KMS-11 (cell line): ENCODE measurements around the gene HMGN1.

ENCODE experiments used
- H2AFZ ChIP-seq: fragments of 200-600 bp; sonication (generic); 2 replicates; pipeline ENCODE4 v1.6.1; 2016; ENCODE audit warnings: antibody characterized with exemption, mixed run types, low read depth
- H3K27ac ChIP-seq: fragments of 200-600 bp; sonication (generic); 2 replicates; pipeline ENCODE4 v1.6.1; 2016; ENCODE audit warnings: mild to moderate bottlenecking, mixed run types
- H3K27me3 ChIP-seq: fragments of 200-600 bp; sonication (generic); 2 replicates; pipeline ENCODE4 v1.6.1; 2017; ENCODE audit warnings: mild to moderate bottlenecking, low read depth, mixed run types, moderate library complexity; ENCODE audit not compliant: insufficient read depth
- H3K36me3 ChIP-seq: fragments of 200-600 bp; sonication (generic); 2 replicates; pipeline ENCODE4 v1.6.1; 2017; ENCODE audit warnings: mild to moderate bottlenecking, mixed run types; ENCODE audit not compliant: insufficient read depth
- H3K4me1 ChIP-seq: fragments of 200-600 bp; sonication (generic); 2 replicates; pipeline ENCODE4 v1.6.1; 2016; ENCODE audit warnings: mild to moderate bottlenecking, low read depth, mixed run types; ENCODE audit not compliant: poor library complexity, severe bottlenecking
- H3K4me2 ChIP-seq: fragments of 200-600 bp; sonication (generic); 2 replicates; pipeline ENCODE4 v1.7.0; 2016; ENCODE audit warnings: mild to moderate bottlenecking, mixed run types
- H3K4me3 ChIP-seq: fragments of 200-600 bp; sonication (generic); IDR thresholded peaks from 2 replicates; pipeline ENCODE4 v1.6.1; 2017; ENCODE audit warnings: low read depth, low read length, mixed read lengths; ENCODE audit not compliant: insufficient read depth
- H3K79me2 ChIP-seq: fragments of 200-600 bp; sonication (generic); 2 replicates; pipeline ENCODE4 v1.6.1; 2016; ENCODE audit warnings: low read depth, mixed run types; ENCODE audit not compliant: insufficient read depth
- H3K9ac ChIP-seq: fragments of 200-600 bp; sonication (generic); 2 replicates; pipeline ENCODE4 v1.6.1; 2016; ENCODE audit warnings: mild to moderate bottlenecking, mixed run types
- H4K20me1 ChIP-seq: fragments of 200-600 bp; sonication (generic); 2 replicates; pipeline ENCODE4 v1.6.1; 2016; ENCODE audit warnings: mild to moderate bottlenecking, mixed run types; ENCODE audit not compliant: insufficient read depth
- TF ChIP-seq, protein P1 (sequence below): fragments of 200-600 bp; sonication (generic); conservative IDR thresholded peaks from 2 replicates; pipeline ENCODE4 v1.6.1; 2017; ENCODE audit warnings: low read depth, mild to moderate bottlenecking, antibody characterized with exemption, low read length, moderate library complexity, mixed read lengths

HMGN1 gene, protein sequence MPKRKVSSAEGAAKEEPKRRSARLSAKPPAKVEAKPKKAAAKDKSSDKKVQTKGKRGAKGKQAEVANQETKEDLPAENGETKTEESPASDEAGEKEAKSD

DNA sequence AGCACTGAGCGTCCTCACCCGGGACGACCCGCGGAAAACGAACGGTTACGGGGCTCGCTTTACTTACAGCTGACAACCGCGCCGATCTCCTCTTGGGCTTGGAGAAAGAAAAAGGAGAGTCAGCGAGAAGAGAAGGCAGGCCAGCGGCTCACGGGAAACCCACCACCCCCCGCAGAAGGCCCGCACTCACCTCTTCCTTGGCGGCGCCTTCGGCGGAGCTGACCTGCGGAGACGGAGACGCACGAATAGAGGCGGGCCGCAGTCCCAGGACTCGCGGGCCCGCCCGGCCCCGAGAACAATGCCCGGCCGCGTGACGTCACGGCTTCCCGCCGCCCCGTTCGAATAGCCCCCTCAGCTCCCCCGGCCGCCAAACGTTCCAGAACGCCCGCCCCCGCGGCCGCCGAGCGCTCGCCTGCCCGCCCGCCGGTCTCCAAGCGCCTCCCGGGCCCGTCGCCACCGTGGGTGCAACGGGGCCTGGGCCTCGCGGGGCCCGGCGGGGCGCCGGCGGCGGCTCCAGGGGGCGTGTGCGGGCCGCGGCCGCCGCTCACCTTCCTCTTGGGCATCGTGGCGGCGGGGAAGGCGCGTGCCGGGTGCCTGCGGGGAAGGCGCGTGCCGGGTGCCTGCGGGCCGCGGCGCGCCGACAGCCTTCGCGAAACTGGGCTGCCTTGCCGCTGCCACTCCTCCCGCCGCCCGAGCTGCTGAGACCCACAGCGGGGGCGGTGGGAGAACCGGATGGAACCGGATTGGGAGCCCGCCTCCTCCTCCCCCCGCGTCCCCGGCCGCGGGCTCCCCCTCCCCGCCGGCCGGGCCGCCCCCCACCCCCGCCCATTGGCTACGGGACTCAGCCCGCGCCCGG, at the start of gene HMGN1:
Gene HMGN1 (minus strand): TSS at position 734 of the 856 bp plus-strand sequence. CDS start 171 bp downstream, at position 563.
- Histone ChIP-seq H3K4me1 (peaks cover 40% of the 10 kb centered on the region), H2AFZ (peak within 1 kb of the TSS; percentile 83), H3K79me2 (peaks cover 37% of the 10 kb centered on the region), H3K27me3 (no peaks in the 10 kb centered on the region), H3K4me3 (peak within 1 kb of the TSS; percentile 29), H3K36me3 (peaks cover 18% of the 10 kb centered on the region; the same call in 1 of the 2 replicates), H3K4me2 (peak within 1 kb of the TSS; percentile 74), H3K27ac (peak within 1 kb of the TSS; percentile 84), H4K20me1 (no peaks in the 10 kb centered on the region; the same call in 1 of the 2 replicates), H3K9ac (peak within 1 kb of the TSS; percentile 77)
- TF ChIP-seq, protein P1, sequence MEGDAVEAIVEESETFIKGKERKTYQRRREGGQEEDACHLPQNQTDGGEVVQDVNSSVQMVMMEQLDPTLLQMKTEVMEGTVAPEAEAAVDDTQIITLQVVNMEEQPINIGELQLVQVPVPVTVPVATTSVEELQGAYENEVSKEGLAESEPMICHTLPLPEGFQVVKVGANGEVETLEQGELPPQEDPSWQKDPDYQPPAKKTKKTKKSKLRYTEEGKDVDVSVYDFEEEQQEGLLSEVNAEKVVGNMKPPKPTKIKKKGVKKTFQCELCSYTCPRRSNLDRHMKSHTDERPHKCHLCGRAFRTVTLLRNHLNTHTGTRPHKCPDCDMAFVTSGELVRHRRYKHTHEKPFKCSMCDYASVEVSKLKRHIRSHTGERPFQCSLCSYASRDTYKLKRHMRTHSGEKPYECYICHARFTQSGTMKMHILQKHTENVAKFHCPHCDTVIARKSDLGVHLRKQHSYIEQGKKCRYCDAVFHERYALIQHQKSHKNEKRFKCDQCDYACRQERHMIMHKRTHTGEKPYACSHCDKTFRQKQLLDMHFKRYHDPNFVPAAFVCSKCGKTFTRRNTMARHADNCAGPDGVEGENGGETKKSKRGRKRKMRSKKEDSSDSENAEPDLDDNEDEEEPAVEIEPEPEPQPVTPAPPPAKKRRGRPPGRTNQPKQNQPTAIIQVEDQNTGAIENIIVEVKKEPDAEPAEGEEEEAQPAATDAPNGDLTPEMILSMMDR, result no peak

DNA sequence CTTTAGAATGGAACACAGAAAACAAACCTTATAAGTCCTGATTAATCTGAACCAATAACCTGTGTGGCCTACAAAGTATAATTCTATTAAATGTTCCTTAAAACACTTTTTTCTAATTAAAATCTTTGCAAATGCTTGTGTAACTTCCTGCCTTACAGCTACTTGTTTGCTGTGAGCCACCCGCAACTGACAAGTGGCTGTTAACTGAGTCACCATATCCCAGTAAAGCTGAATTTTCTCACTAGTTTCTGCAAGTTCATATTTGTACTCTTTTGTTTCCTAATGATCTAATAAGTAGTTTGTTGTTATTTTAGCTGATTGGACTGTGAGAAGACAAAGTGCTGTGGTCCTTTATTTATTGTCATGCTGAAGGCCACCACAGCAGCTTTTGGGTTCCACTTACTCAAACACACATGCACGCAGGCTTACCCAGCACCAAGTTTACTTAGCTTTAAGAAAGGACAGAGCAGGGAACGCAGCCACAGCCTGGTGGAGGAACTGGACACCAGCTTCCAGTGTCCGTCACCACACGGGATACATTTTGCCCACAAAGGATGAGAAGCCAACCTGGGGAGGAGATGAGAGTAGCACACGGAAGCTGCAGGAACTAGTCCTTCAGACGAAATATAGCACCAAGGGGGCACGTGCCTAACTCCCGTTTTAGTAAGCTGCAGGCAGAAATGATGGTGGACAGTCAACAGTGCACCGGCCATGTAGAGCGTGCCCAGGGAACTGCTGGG, 48.9 kb upstream of the HMGN1 start:
- no peaks in the 10 kb centered on the region for H3K79me2 ChIP-seq
- H3K4me2 ChIP-seq, result no peak overlapping the region
- TF ChIP-seq, protein P1, result no peak
- peaks cover 6% of the 10 kb centered on the region; the same call in 1 of the 2 replicates for H3K36me3 ChIP-seq
- H3K27me3 ChIP-seq, result no peaks in the 10 kb centered on the region
- no peak overlapping the region for H3K4me3 ChIP-seq
- H3K4me1 ChIP-seq, result no peaks in the 10 kb centered on the region
- H2AFZ ChIP-seq, result no peak overlapping the region
- no peaks in the 10 kb centered on the region for H4K20me1 ChIP-seq
- H3K27ac ChIP-seq, result no peak overlapping the region
- H3K9ac ChIP-seq, result no peak overlapping the region

DNA sequence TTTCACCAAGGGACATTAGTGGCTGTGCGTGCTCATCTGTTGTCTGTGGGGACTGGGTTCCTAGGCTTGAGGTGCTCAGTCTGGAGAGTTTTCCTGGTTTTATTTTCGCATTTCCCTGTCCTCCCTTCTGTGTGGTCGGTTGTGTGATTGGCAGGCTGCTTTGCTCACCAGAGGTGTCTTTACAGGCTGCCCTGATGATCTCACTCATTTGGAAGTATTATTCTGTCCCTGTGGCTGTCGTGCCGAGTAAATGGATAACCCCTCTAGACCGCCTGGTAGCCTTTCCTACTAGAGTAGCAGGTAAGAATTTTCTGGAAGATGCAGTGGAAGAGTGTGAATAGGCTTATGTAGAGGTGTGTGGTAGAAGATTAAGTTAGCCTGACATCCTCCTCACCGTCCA, 44.1 kb upstream of the HMGN1 start:
- Histone ChIP-seq H3K4me1 (no peaks in the 10 kb centered on the region), H3K36me3 (peaks cover 6% of the 10 kb centered on the region; the same call in 1 of the 2 replicates), H3K9ac (no peak overlapping the region), H2AFZ (no peak overlapping the region), H3K27ac (no peak overlapping the region), H3K27me3 (no peaks in the 10 kb centered on the region), H3K79me2 (peaks cover 1% of the 10 kb centered on the region; the same call in 1 of the 2 replicates), H3K4me2 (no peak overlapping the region), H3K4me3 (no peak overlapping the region), H4K20me1 (no peaks in the 10 kb centered on the region)
- TF ChIP-seq, protein P1, result no peak

DNA sequence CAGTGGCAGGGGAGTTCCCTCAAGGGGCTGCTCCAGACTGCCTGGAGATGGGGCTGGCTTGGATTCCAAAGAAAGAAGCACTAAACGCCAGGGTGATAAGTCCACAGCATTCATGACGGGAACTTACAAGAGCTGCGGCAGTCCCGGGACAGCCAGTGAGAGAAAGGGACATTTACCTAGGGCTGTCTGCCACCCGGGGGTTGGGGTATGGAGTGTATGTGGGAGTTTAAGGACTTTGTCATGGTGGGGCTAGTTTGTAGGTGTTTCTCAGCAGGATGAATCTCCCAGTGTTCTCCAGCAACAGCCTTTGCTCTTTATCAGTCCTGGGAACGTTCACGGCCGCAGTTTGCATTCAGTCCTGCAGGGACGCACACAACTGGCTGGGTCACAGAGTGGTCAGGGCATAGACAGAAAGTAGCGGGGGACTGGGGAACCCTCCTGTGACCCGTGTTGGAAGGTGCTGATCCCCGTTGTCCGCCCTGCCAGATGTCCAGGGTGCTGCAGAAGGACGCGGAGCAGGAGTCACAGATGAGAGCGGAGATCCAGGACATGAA, 41.4 kb upstream of the HMGN1 start:
- H3K27me3 ChIP-seq, result no peaks in the 10 kb centered on the region
- H3K4me3 ChIP-seq, result no peak overlapping the region
- TF ChIP-seq, protein P1, result no peak
- peaks cover 4% of the 10 kb centered on the region; the same call in 1 of the 2 replicates for H3K79me2 ChIP-seq
- no peaks in the 10 kb centered on the region for H3K4me1 ChIP-seq
- no peak overlapping the region for H3K4me2 ChIP-seq
- no peak overlapping the region for H3K27ac ChIP-seq
- H4K20me1 ChIP-seq, result no peaks in the 10 kb centered on the region
- no peak overlapping the region for H2AFZ ChIP-seq
- H3K9ac ChIP-seq, result no peak overlapping the region
- H3K36me3 ChIP-seq, result peaks cover 6% of the 10 kb centered on the region; the same call in 1 of the 2 replicates
